ENCODE measurements around the gene SPAG16.

DNA sequence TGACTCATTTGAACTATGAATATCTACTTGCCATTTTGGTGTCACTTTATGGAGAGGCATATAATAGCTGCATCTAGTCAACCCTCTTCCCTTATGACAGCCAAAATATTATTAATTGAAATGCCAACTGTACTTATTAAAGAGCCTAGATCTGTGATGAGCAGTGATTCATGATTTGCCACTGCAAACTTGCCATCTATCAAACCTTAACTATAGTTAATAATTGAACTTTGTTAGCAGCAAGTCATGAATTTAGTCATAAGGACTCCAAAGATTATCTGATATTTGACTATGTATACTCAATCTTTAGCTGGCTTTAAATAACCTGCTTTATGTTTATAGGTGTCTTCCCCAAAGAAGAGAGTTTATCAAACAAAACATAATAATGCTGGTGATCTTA, 1010.2 kb downstream of the SPAG16 start:
- TF ChIP-seq, protein P1, sequence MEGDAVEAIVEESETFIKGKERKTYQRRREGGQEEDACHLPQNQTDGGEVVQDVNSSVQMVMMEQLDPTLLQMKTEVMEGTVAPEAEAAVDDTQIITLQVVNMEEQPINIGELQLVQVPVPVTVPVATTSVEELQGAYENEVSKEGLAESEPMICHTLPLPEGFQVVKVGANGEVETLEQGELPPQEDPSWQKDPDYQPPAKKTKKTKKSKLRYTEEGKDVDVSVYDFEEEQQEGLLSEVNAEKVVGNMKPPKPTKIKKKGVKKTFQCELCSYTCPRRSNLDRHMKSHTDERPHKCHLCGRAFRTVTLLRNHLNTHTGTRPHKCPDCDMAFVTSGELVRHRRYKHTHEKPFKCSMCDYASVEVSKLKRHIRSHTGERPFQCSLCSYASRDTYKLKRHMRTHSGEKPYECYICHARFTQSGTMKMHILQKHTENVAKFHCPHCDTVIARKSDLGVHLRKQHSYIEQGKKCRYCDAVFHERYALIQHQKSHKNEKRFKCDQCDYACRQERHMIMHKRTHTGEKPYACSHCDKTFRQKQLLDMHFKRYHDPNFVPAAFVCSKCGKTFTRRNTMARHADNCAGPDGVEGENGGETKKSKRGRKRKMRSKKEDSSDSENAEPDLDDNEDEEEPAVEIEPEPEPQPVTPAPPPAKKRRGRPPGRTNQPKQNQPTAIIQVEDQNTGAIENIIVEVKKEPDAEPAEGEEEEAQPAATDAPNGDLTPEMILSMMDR (IDR thresholded peaks at IDR 0.05; ENCODE audit: insufficient read depth, low read length, poor library complexity, severe bottlenecking), result no peak
- TF ChIP-seq EZH2phosphoT487 (conservative IDR thresholded peaks at IDR 0.05; ENCODE audit: low read length), result no peak
